ENCODE data around the gene NELL2. TPM values are rescaled to one million over a fixed set of nuclear protein-coding genes. Genes with fewer than 3 reads are reported as not detected.

Gene NELL2
- total and polyA plus RNA-seq, 9 of the 15 experiments (the other 6 are each of a cell fraction or from before 2014, with no cell fraction given): 0.32 to 1.1 (median 0.53) TPM

DNA sequence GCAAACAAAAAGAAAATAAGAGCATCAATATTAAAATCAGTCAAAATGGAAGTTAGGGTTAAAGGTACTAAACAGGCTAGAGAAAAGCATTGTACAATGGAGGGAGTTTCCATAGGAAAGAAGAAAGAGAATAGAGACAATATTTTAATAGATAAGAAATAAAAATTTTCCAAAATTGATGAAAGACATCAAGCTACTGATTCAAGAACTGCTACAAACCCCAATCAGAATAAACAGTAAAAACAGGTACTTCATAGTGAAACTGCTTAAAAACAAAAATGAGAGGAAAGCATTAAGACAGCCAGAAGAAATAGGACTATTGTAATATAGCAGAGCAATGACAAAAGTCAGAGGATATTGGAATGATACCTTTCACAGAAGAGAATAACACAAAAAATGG is 413.4 kb downstream of the NELL2 start (continued):
- TF ChIP-seq, protein P1, sequence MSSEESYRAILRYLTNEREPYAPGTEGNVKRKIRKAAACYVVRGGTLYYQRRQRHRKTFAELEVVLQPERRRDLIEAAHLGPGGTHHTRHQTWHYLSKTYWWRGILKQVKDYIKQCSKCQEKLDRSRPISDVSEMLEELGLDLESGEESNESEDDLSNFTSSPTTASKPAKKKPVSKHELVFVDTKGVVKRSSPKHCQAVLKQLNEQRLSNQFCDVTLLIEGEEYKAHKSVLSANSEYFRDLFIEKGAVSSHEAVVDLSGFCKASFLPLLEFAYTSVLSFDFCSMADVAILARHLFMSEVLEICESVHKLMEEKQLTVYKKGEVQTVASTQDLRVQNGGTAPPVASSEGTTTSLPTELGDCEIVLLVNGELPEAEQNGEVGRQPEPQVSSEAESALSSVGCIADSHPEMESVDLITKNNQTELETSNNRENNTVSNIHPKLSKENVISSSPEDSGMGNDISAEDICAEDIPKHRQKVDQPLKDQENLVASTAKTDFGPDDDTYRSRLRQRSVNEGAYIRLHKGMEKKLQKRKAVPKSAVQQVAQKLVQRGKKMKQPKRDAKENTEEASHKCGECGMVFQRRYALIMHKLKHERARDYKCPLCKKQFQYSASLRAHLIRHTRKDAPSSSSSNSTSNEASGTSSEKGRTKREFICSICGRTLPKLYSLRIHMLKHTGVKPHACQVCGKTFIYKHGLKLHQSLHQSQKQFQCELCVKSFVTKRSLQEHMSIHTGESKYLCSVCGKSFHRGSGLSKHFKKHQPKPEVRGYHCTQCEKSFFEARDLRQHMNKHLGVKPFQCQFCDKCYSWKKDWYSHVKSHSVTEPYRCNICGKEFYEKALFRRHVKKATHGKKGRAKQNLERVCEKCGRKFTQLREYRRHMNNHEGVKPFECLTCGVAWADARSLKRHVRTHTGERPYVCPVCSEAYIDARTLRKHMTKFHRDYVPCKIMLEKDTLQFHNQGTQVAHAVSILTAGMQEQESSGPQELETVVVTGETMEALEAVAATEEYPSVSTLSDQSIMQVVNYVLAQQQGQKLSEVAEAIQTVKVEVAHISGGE (CRISPR knock-in tag; IDR thresholded peaks at IDR 0.05): no peak

DNA sequence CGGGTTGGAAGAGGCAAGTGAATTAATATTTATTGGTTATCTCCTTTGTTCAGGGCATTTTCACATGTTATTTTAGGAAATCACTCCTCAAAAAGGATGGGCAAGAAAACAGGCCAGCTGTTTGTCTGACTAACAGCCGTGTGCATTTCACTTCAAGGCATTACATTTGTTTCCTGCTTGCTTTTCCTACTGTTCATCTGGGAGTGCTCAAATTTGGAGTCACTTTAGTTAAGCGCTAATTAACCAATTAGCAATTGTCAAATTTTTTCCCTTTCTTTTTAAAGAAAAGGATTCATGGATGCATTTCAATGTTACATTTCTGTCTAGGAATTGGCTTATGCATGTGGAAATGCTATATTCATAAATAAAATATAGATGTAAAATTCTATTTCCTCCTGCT is 415.9 kb downstream of the NELL2 start:
- no peak overlapping the region for H3K27ac ChIP-seq (ENCODE audit: extremely low read depth, low read depth, low read length)
- in situ Hi-C loops (cut with MboI): no loop called here
- CTCF ChIA-PET (ENCODE audit: low intra/inter-chr PET ratio): no interaction called here
- TF ChIP-seq RB1 (IDR thresholded peaks at IDR 0.05; ENCODE audit: low read depth) (no peak), ZNF780A (CRISPR knock-in tag; IDR thresholded peaks at IDR 0.05) (no peak), RBFOX2 (IDR thresholded peaks at IDR 0.05; ENCODE audit: low read depth, low read length) (no peak), ERF (CRISPR knock-in tag; IDR thresholded peaks at IDR 0.05) (no peak), POLR2B (IDR thresholded peaks at IDR 0.05; ENCODE audit: low read depth, partially characterized antibody) (no peak), PHB (CRISPR knock-in tag; IDR thresholded peaks at IDR 0.05) (no peak), ZNF699 (CRISPR knock-in tag; IDR thresholded peaks at IDR 0.05; ENCODE audit: insufficient replicate concordance) (no peak), ZNF77 (CRISPR knock-in tag; IDR thresholded peaks at IDR 0.05) (no peak), ZBTB1 (CRISPR knock-in tag; IDR thresholded peaks at IDR 0.05; ENCODE audit: borderline replicate concordance, low read depth) (no peak), ARHGAP35 (IDR thresholded peaks at IDR 0.05; ENCODE audit: partially characterized antibody) (no peak)
- TF ChIP-seq, protein P2, sequence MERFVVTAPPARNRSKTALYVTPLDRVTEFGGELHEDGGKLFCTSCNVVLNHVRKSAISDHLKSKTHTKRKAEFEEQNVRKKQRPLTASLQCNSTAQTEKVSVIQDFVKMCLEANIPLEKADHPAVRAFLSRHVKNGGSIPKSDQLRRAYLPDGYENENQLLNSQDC (CRISPR knock-in tag; IDR thresholded peaks at IDR 0.05): no peak
- TF ChIP-seq, protein P3, sequence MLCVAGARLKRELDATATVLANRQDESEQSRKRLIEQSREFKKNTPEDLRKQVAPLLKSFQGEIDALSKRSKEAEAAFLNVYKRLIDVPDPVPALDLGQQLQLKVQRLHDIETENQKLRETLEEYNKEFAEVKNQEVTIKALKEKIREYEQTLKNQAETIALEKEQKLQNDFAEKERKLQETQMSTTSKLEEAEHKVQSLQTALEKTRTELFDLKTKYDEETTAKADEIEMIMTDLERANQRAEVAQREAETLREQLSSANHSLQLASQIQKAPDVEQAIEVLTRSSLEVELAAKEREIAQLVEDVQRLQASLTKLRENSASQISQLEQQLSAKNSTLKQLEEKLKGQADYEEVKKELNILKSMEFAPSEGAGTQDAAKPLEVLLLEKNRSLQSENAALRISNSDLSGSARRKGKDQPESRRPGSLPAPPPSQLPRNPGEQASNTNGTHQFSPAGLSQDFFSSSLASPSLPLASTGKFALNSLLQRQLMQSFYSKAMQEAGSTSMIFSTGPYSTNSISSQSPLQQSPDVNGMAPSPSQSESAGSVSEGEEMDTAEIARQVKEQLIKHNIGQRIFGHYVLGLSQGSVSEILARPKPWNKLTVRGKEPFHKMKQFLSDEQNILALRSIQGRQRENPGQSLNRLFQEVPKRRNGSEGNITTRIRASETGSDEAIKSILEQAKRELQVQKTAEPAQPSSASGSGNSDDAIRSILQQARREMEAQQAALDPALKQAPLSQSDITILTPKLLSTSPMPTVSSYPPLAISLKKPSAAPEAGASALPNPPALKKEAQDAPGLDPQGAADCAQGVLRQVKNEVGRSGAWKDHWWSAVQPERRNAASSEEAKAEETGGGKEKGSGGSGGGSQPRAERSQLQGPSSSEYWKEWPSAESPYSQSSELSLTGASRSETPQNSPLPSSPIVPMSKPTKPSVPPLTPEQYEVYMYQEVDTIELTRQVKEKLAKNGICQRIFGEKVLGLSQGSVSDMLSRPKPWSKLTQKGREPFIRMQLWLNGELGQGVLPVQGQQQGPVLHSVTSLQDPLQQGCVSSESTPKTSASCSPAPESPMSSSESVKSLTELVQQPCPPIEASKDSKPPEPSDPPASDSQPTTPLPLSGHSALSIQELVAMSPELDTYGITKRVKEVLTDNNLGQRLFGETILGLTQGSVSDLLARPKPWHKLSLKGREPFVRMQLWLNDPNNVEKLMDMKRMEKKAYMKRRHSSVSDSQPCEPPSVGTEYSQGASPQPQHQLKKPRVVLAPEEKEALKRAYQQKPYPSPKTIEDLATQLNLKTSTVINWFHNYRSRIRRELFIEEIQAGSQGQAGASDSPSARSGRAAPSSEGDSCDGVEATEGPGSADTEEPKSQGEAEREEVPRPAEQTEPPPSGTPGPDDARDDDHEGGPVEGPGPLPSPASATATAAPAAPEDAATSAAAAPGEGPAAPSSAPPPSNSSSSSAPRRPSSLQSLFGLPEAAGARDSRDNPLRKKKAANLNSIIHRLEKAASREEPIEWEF (CRISPR knock-in tag; IDR thresholded peaks at IDR 0.05): no peak

More for the DNA sequence above, 415.9 kb downstream of the NELL2 start:
- intact Hi-C loops (cut with micrococcal nuclease): no loop called here
- ATAC-seq (no peak), DNase-seq (ENCODE audit: extremely low read depth in 1 of 4, low spot score in 3 of 4) (no peak), FAIRE-seq (no peak)
- H3K36me3 ChIP-seq (ENCODE audit: control insufficient read depth, insufficient read depth, low read length): no peaks in the 10 kb centered on the region
- H3K9ac ChIP-seq (ENCODE audit: insufficient read depth in 1 of 2, low read depth in 2 of 2, low read length in 2 of 2): no peak overlapping the region
- H3K4me3 ChIP-seq: no peak overlapping the region
- no peaks in the 10 kb centered on the region for H3K9me1 ChIP-seq (ENCODE audit: control insufficient read depth, insufficient read depth, low read length)
- no peaks in the 10 kb centered on the region for H3K27me3 ChIP-seq (ENCODE audit: control insufficient read depth in 2 of 2, insufficient read depth in 2 of 2, low read length in 2 of 2)
- no peaks in the 10 kb centered on the region for H3K79me2 ChIP-seq (ENCODE audit: control insufficient read depth, insufficient read depth, low read length)
- BruUV-seq (replicated peaks): no TSS peak
- POLR2A ChIA-PET: no interaction called here
- WGBS (ENCODE audit: insufficient coverage, low coverage, missing lambda C conversion rate): 0% methylated on average over 3 of the region's 3 CpGs
- no peaks in the 10 kb centered on the region for H4K20me1 ChIP-seq (replicated peaks; ENCODE audit: control insufficient read depth, insufficient read depth, low read length)
- H3K9me3 ChIP-seq (replicated peaks; ENCODE audit: control insufficient read depth, insufficient read depth, low read depth, low read length): no peaks in the 10 kb centered on the region
- no peaks in the 10 kb centered on the region for H3K4me1 ChIP-seq (replicated peaks in 1 of 2; ENCODE audit: control insufficient read depth in 2 of 2, insufficient read depth in 2 of 2, low read length in 2 of 2)
- no peak overlapping the region for H3K4me2 ChIP-seq (ENCODE audit: insufficient read depth, low read length)
- H2AFZ ChIP-seq (ENCODE audit: low read depth, low read length): no peak overlapping the region

All from K562 (cell line).